ENCODE measurements around the gene PTBP1.

GRCh38 chr19:768424-768823 is 28.8 kb upstream of the PTBP1 start:
- TF ChIP-seq CTCF (IDR thresholded peaks at IDR 0.05) (no peak), POLR2A (IDR thresholded peaks at IDR 0.05) (no peak)

Data from testis (tissue), 2 donors.